Measurements from ENCODE around the gene PLEKHA4. TPM values are rescaled to one million over a fixed set of nuclear protein-coding genes. Genes with fewer than 3 reads are reported as not detected.

The PLEKHA4 gene
- total and polyA plus RNA-seq, 9 of the 15 experiments (the other 6 are each of a cell fraction or from before 2014, with no cell fraction given), result 0.07 to 30.8 (median 11.4) TPM

DNA sequence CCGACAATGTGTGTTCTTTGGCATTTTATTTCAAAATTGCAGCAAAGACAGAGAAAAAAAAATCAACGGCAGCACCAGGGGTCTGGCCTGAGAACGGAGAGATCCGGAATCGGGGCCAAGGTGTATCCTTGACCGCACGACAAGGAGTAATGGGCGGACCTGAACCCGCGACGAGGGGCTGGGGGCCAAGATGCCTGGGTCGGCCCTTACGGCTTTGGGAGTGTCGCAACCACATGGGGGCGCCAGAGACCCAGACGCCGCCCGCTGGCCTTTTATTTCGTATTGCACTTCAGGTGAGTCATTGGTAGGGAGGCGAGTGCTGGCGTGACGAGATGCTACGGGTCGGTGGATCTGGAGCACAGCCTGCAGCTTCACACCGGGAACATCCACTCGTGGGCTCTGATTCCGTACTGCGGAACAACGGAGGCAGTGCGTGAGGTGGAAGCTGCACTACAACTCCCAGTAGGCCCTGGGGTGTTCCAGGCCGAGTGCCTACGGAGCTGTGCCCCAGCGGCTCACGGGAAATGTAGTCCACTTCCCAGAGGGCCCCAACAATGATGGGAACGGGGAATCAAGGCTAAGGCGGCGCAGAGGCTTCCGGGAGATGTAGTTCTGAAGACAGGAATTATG is 73.2 kb downstream of the PLEKHA4 start (continued):
- TF ChIP-seq TEAD4 (IDR thresholded peaks at IDR 0.05; ENCODE audit: low read length) (0 out of 2 replicates have a peak, but pooled peaks have one; percentile 13), TEAD4 (CRISPR knock-in tag; IDR thresholded peaks at IDR 0.05; ENCODE audit: borderline replicate concordance) (no peak), CLOCK (CRISPR knock-in tag; IDR thresholded peaks at IDR 0.05; ENCODE audit: borderline replicate concordance) (no peak), PRDM10 (IDR thresholded peaks at IDR 0.05; ENCODE audit: partially characterized antibody) (no peak), ZBTB7A (IDR thresholded peaks at IDR 0.05; ENCODE audit: borderline replicate concordance, control insufficient read depth, low read depth, low read length) (peak; percentile 95), MLLT1 (IDR thresholded peaks at IDR 0.05) (0 out of 4 replicates have a peak, but pooled peaks of 1 of the 2 experiments have one; percentile 59), ZNF444 (CRISPR knock-in tag; IDR thresholded peaks at IDR 0.05) (no peak), CEBPG (CRISPR knock-in tag; IDR thresholded peaks at IDR 0.05) (peak; percentile 87), CEBPG (tag; conservative IDR thresholded peaks at IDR 0.05 in 1 of 2, IDR thresholded peaks at IDR 0.05 in 1 of 2) (peak; percentile 72 to 87), SPI1 (IDR thresholded peaks at IDR 0.05; ENCODE audit: borderline replicate concordance, low read depth, low read length) (no peak), SAFB2 (IDR thresholded peaks at IDR 0.05; ENCODE audit: borderline replicate concordance, low read depth, low read length, severe bottlenecking) (no peak), HNRNPK (IDR thresholded peaks at IDR 0.05; ENCODE audit: low read depth, low read length, poor library complexity, severe bottlenecking) (no peak), ZNF184 (CRISPR knock-in tag; IDR thresholded peaks at IDR 0.05) (no peak), KDM4B (IDR thresholded peaks at IDR 0.05; ENCODE audit: borderline replicate concordance in 2 of 2, low read depth in 1 of 2) (peak in 1 of 2 experiments; percentile 89; a peak in 1 of 4 replicates), TSC22D4 (tag; IDR thresholded peaks at IDR 0.05) (no peak), SMC3 (conservative IDR thresholded peaks at IDR 0.05; ENCODE audit: insufficient read depth, low read depth, low read length) (peak; percentile 94), ZNF41 (CRISPR knock-in tag; conservative IDR thresholded peaks at IDR 0.05) (no peak), SRSF9 (IDR thresholded peaks at IDR 0.05; ENCODE audit: borderline replicate concordance, low read depth, low read length) (no peak), STAT5B (CRISPR knock-in tag; IDR thresholded peaks at IDR 0.05) (no peak), ZNF778 (CRISPR knock-in tag; IDR thresholded peaks at IDR 0.05) (no peak)
